Loucy (cell line): ENCODE data around the gene SMAP2.

Experiments
- EZH2phosphoT487 ChIP-seq: fragments of 200-600 bp; IDR thresholded peaks from 2 replicates; pipeline ENCODE4 v1.6.1; 2018; ENCODE audit warnings: antibody characterized with exemption, mild to moderate bottlenecking, moderate library complexity, borderline replicate concordance
- TF ChIP-seq, protein P1 (sequence below): fragments of 200-600 bp; sonication (generic); conservative IDR thresholded peaks from 2 replicates; pipeline ENCODE4 v1.5.1; 2014; ENCODE audit warnings: mild to moderate bottlenecking, antibody characterized with exemption, low read length

DNA sequence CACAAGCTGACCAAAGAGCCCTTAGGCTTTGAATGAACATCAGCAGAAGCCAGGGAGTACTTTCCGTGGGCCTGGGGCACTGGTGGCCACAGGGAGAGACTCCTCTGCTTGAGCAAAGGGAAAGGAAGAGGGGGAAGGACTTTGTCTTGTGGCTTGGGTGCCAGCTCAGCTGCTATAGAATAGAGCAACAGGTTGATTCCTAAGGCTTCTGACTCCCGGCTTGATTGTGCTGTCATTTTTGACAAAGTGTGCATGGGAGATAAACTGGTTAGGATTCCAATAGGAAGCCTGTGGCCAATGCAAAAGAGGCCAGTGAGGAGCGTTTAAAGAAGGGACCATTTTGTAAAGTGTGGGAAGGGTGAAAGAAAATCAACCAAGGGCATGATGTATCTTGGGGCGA, 11.9 kb upstream of the SMAP2 start:
- TF ChIP-seq, protein P1, sequence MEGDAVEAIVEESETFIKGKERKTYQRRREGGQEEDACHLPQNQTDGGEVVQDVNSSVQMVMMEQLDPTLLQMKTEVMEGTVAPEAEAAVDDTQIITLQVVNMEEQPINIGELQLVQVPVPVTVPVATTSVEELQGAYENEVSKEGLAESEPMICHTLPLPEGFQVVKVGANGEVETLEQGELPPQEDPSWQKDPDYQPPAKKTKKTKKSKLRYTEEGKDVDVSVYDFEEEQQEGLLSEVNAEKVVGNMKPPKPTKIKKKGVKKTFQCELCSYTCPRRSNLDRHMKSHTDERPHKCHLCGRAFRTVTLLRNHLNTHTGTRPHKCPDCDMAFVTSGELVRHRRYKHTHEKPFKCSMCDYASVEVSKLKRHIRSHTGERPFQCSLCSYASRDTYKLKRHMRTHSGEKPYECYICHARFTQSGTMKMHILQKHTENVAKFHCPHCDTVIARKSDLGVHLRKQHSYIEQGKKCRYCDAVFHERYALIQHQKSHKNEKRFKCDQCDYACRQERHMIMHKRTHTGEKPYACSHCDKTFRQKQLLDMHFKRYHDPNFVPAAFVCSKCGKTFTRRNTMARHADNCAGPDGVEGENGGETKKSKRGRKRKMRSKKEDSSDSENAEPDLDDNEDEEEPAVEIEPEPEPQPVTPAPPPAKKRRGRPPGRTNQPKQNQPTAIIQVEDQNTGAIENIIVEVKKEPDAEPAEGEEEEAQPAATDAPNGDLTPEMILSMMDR = no peak
- no peak for TF ChIP-seq EZH2phosphoT487
